ENCODE measurements around the gene CFAP221.

DNA sequence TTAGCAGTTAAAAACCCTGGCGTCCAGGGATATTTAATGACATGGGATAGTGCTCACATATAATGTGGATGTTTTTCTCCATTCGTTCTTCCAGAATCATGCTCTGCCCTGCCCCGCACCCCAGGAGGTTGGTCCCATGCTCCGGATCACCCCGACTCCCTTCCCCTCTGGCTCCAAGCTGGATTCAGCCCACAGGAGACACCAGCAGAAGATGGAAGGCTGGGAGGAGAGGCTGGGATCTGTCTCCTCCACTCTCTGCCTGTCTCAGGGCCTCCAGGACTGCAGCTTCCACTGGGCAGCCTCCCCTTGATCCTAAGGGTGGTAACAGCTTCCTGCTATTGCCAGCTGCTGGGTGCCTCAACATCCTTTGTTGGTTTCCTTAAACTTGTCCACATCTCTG is 159.3 kb downstream of the CFAP221 start:
- TF ChIP-seq, protein P1, sequence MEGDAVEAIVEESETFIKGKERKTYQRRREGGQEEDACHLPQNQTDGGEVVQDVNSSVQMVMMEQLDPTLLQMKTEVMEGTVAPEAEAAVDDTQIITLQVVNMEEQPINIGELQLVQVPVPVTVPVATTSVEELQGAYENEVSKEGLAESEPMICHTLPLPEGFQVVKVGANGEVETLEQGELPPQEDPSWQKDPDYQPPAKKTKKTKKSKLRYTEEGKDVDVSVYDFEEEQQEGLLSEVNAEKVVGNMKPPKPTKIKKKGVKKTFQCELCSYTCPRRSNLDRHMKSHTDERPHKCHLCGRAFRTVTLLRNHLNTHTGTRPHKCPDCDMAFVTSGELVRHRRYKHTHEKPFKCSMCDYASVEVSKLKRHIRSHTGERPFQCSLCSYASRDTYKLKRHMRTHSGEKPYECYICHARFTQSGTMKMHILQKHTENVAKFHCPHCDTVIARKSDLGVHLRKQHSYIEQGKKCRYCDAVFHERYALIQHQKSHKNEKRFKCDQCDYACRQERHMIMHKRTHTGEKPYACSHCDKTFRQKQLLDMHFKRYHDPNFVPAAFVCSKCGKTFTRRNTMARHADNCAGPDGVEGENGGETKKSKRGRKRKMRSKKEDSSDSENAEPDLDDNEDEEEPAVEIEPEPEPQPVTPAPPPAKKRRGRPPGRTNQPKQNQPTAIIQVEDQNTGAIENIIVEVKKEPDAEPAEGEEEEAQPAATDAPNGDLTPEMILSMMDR (IDR thresholded peaks at IDR 0.05; ENCODE audit: insufficient read depth, low read depth, low read length): no peak
- TF ChIP-seq EZH2 (IDR thresholded peaks at IDR 0.05; ENCODE audit: insufficient read depth, low read length): no peak

Measured in astrocyte (in vitro differentiated cells and primary cell).